ENCODE measurements around the gene DAAM1. TPM values are rescaled to one million over a fixed set of nuclear protein-coding genes. Genes with fewer than 3 reads are reported as not detected.
A peak's percentile ranks its signal among the peaks of the same experiment; 100 is the strongest.

The DAAM1 gene
- polyA plus RNA-seq, 1 donor from 2014 or later = 161 TPM

DNA sequence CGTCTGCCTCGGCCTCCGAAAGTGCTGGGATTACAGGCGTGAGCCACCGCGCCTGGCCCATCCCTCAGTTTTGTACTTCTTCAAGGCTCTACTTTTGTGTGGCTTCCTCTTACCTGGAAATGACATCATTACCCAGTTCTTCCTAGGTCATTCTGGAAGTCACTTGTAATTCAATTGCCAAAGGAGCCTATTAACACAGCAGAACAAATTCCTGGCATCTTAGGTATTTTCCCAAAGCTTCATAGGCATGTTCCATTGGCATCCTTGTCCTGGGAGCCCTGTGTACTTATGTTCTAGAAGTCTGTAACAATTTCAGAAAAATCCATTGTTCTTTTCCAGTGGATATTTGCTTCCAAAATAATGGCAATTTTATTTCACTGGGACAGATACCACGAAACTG is 60.6 kb downstream of the DAAM1 start:
- Histone ChIP-seq H3K9me3 (ENCODE audit: low read length) (no peaks in the 10 kb centered on the region), H3K4me3 (ENCODE audit: low read length) (no peak overlapping the region), H3K27me3 (ENCODE audit: insufficient read depth, low read depth, low read length) (no peaks in the 10 kb centered on the region), H3K36me3 (ENCODE audit: insufficient read depth, low read length) (no peaks in the 10 kb centered on the region), H3K4me2 (ENCODE audit: low read length) (no peak overlapping the region), H2AFZ (ENCODE audit: low read depth, low read length) (no peak overlapping the region), H3F3A (ENCODE audit: insufficient read depth, low read length, poor library complexity, severe bottlenecking) (no peaks in the 10 kb centered on the region), H3K79me2 (replicated peaks; ENCODE audit: insufficient read depth, low read length) (peaks cover 72% of the 10 kb centered on the region), H3K9ac (ENCODE audit: low read length) (no peak overlapping the region), H3K27ac (ENCODE audit: low read length) (no peak overlapping the region), H3K9me2 (ENCODE audit: insufficient read depth, low read length) (no peaks in the 10 kb centered on the region), H4K20me1 (ENCODE audit: insufficient read depth) (peaks cover 26% of the 10 kb centered on the region)
- TF ChIP-seq TAF1 (IDR thresholded peaks at IDR 0.05; ENCODE audit: low read depth) (no peak), SMC3 (conservative IDR thresholded peaks at IDR 0.05; ENCODE audit: poor library complexity) (no peak), POLR2AphosphoS5 (IDR thresholded peaks at IDR 0.05) (no peak), EP300 (conservative IDR thresholded peaks at IDR 0.05; ENCODE audit: poor library complexity, severe bottlenecking) (no peak), RAD21 (conservative IDR thresholded peaks at IDR 0.05) (no peak)
- TF ChIP-seq, protein P1, sequence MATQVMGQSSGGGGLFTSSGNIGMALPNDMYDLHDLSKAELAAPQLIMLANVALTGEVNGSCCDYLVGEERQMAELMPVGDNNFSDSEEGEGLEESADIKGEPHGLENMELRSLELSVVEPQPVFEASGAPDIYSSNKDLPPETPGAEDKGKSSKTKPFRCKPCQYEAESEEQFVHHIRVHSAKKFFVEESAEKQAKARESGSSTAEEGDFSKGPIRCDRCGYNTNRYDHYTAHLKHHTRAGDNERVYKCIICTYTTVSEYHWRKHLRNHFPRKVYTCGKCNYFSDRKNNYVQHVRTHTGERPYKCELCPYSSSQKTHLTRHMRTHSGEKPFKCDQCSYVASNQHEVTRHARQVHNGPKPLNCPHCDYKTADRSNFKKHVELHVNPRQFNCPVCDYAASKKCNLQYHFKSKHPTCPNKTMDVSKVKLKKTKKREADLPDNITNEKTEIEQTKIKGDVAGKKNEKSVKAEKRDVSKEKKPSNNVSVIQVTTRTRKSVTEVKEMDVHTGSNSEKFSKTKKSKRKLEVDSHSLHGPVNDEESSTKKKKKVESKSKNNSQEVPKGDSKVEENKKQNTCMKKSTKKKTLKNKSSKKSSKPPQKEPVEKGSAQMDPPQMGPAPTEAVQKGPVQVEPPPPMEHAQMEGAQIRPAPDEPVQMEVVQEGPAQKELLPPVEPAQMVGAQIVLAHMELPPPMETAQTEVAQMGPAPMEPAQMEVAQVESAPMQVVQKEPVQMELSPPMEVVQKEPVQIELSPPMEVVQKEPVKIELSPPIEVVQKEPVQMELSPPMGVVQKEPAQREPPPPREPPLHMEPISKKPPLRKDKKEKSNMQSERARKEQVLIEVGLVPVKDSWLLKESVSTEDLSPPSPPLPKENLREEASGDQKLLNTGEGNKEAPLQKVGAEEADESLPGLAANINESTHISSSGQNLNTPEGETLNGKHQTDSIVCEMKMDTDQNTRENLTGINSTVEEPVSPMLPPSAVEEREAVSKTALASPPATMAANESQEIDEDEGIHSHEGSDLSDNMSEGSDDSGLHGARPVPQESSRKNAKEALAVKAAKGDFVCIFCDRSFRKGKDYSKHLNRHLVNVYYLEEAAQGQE (IDR thresholded peaks at IDR 0.05; ENCODE audit: borderline replicate concordance) = no peak
- TF ChIP-seq, protein P2, sequence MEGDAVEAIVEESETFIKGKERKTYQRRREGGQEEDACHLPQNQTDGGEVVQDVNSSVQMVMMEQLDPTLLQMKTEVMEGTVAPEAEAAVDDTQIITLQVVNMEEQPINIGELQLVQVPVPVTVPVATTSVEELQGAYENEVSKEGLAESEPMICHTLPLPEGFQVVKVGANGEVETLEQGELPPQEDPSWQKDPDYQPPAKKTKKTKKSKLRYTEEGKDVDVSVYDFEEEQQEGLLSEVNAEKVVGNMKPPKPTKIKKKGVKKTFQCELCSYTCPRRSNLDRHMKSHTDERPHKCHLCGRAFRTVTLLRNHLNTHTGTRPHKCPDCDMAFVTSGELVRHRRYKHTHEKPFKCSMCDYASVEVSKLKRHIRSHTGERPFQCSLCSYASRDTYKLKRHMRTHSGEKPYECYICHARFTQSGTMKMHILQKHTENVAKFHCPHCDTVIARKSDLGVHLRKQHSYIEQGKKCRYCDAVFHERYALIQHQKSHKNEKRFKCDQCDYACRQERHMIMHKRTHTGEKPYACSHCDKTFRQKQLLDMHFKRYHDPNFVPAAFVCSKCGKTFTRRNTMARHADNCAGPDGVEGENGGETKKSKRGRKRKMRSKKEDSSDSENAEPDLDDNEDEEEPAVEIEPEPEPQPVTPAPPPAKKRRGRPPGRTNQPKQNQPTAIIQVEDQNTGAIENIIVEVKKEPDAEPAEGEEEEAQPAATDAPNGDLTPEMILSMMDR (IDR thresholded peaks at IDR 0.05; ENCODE audit: poor library complexity, severe bottlenecking) = no peak

DNA sequence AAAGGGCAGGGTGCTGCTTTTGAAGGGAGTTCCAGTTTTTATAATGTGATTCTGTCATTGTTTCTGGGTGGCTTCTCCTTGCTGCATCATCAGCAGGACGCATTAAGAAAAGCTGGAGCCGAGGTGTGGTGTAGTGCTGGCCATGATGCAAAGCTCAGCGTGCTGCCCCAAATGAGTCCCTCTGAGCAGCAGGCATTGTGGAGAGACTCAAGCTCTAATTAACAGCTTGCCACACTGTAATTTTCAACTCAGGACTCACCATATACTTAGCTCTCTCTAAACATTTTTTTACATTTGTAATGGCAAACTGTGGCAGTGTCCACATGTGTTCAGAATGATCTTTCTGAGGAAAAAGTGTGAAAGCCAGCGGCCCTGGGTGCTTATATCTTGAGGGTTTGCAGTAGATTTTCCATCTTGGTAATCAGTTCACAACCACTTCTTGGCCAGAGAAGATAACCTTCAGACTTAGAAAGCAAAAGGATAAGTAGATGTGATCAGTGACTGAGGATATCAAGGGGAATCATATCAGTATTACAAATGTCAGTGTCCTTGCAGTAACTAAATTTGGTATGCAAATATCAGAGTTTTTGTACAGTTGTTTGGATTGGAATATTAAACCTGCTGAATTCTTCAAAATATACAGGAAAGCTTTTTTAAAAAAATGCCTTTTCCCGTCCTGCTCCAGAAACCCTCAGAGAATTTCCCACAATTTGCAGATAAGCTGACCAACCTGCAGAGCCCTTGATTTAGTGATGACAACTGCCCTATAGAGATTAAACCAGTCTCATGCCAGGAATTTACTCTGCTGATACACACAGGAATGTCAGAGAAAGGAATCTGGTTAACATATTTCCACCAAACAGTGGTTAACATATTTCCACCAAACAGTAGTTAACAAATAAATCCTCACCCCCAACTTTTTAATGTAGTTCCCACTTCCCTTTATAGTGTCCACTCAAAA is 63.6 kb downstream of the DAAM1 start:
- Histone ChIP-seq H3K36me3 (ENCODE audit: insufficient read depth, low read length) (no peaks in the 10 kb centered on the region), H3K4me2 (ENCODE audit: low read length) (no peak overlapping the region), H3K27ac (ENCODE audit: low read length) (no peak overlapping the region), H3K79me2 (replicated peaks; ENCODE audit: insufficient read depth, low read length) (peaks cover 65% of the 10 kb centered on the region), H3F3A (ENCODE audit: insufficient read depth, low read length, poor library complexity, severe bottlenecking) (no peaks in the 10 kb centered on the region), H3K27me3 (ENCODE audit: insufficient read depth, low read depth, low read length) (no peaks in the 10 kb centered on the region), H3K9me3 (ENCODE audit: low read length) (no peaks in the 10 kb centered on the region), H4K20me1 (ENCODE audit: insufficient read depth) (peaks cover 41% of the 10 kb centered on the region), H2AFZ (ENCODE audit: low read depth, low read length) (no peak overlapping the region), H3K9ac (ENCODE audit: low read length) (no peak overlapping the region), H3K4me3 (ENCODE audit: low read length) (no peak overlapping the region), H3K9me2 (ENCODE audit: insufficient read depth, low read length) (no peaks in the 10 kb centered on the region)
- TF ChIP-seq RAD21 (conservative IDR thresholded peaks at IDR 0.05) = no peak
- TF ChIP-seq TAF1 (IDR thresholded peaks at IDR 0.05; ENCODE audit: low read depth) = no peak
- peak; percentile 68 for TF ChIP-seq POLR2AphosphoS5 (IDR thresholded peaks at IDR 0.05)
- TF ChIP-seq SMC3 (conservative IDR thresholded peaks at IDR 0.05; ENCODE audit: poor library complexity) = no peak
- TF ChIP-seq EZH2 (IDR thresholded peaks at IDR 0.05; ENCODE audit: borderline replicate concordance, insufficient read depth, low read length, poor library complexity, severe bottlenecking) = no peak
- TF ChIP-seq, protein P2 (IDR thresholded peaks at IDR 0.05; ENCODE audit: poor library complexity, severe bottlenecking) = no peak

All from neural cell (in vitro differentiated cells).